RPMI8226 (cell line): Measurements from ENCODE around the gene SGCA.

Source experiments
- DNase-seq: peaks from one replicate; pipeline ENCODE4 v3.0.0-alpha.2; 2015

SGCA gene

DNA sequence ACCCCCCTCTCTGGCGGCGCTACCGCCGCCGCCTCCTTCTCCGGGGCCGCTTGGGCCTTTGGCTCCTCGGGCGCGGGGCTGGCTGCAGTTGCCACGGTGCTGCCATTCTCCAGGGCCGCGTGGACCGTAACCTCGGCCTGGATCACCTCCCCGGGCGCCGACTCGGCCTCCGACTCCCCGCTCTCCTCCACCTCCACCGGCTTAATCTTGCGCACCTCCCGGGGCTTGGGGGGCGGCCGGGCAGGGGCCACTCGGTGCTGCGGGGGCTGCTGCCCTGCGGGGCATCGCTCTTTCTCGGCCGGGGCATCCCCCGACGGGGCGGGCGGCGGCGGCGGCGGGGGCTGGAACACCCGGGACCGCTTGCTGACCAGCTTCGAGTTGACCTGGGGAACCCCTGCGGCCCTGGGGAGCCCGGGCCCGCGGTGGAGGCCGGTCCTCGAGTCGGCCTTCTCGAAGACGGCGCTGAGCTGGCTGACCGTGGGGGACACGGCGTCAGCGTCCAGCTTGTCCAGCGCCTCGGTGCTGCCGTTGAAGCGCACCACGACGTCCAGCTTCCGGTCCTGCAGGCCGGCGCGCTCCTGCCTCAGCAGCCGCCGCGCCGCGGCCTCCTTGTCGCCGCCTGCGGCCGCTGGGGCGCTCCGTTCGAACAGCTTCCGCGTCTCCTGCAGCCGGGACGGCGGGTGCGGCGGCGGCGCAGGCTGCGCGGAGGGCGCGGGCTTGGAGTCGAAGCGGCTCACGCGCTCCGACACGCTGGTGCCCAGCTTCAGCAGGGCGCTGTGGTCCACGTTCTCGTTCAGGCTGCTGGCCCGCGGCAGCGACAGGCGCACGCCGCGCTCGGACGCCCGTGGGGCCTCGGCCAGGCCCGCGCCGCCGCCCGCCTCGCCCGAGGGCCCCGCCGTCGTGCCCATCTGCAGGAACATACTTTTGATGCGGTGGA, 16.1 kb upstream of the SGCA start:
- peak; percentile 76 for DNase-seq

DNA sequence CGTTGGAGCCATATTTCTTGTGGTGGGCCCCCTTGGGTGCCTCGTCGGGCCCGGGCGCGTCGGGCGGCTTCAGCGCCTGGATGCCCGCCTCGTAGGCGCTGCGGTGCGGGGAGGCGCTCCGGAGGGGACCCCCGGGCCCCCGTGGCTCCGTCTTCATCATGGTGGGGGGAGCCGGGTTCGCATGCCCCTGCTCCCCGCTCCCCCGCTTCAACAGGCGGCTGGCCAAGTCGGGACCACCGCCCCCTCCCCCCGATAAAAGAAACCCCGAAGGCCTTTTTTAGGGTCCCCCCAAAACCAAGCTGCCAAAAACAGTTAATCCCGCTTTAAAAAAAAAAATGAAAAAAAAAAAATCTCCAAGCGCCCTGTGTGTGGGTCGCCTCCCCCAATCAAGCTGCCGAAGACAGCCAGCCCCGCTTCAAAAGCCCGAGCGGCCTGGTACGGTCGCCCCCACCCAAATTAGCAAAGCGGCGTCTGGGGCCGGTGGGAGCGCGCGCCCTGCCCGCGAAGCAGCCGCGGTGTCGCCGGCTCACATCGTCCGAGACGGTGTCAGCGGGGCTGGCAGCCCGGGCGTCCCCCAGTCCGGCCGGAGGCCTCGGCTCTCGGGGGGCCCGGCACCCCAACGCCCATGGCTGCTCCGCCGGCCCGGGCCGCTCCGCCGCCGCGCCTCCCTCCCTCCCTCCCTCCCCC, 15.3 kb upstream of the SGCA start, which contains the start of gene PPP1R9B:
Gene PPP1R9B, minus strand, starts transcription at position 324 of the 687 bp plus-strand sequence. Its CDS starts 164 bp downstream, at position 160.
- DNase-seq, result no peak

DNA sequence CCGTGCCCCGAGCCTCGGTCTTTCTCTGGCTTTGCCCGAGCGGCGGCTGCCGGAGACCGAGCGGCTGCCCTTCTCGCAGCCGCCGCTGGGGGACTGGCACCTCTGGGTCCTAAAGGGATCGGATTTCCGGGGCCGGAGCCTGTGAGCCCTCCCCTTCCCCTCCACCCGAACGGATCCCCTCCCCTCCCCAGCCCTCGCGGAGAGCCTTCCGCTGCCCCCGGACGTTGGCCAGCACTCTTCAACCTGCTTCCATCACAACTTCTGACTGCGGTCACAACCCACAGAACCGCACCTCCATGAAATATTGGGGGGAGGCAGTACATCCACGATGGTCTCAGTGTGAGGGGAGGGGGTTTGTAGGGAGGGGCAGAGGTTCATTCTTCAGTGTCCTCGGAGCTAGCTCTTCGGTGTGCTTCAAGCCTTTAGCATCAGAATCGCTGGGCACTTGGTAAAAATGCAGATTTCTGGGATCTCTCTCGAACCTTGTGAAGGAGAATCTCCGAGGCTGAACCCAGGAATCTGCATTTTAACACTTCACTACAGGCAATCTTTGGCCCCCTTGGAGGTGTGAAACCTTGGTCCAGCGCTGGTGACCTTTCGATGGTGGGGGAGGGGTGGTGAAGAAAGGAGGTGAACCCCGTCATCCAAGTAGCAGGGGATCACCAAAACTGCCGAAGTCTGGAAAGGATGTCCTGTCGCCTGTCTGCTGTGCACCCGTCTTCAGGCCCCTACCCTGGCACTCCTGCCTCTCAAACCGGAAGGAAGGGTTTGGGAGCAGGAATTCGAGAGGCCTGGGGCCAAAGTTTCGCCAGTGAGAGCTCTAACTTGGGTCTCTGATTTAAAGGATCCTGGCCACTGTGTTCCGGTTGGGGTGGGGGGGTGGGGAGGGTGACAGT, 14.5 kb upstream of the SGCA start:
- DNase-seq, result peak; percentile 95

DNA sequence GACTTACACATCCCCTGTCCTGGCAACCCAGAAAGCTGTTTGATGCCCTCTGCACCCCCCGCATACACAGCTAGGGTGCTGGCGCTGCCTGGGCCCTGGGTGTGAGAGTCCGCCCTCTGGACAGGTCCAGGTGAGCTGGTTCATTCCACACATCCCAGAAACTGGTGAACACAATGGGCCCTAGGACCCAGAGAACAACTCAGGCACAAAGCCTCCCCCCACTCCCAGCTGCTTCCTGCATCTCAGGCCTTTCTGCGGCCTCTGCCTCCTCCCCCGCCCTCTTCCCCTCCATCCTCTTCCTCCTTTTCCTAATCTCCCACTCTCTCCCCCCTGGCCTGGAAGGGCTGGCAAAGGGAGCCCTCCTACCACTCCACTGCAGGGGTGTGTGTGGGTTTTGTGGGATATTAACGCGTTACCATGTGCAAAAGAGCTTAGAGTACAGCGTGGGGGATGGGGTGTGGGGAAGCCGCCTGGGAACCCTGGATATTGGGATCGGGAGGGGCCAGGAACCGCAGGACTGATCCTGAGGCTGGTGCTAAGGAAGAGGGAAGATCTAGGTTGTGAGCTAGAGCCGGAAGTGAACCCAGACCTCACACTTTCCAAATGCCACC, 13.8 kb upstream of the SGCA start:
- peak; percentile 85 for DNase-seq

DNA sequence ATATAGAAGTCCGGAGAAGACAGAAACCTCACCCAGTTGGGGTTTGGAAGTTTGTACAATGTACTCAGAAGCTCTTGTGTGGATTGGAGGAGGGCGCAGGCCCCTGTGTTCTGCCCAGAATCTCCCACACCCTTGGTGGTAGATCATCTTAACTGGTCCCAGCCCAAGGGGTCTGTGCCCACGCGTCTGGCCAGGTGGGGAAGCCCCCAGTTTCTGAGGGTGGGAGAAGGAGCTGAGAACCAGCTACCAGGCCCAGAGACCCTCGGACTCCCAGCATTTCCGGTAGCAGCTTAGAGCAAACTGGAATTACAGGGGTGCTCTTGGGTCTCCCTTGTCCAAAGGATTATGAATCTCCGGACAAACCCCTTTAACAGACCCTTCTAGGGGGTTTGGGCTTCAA, 13.1 kb upstream of the SGCA start:
- no peak for DNase-seq

DNA sequence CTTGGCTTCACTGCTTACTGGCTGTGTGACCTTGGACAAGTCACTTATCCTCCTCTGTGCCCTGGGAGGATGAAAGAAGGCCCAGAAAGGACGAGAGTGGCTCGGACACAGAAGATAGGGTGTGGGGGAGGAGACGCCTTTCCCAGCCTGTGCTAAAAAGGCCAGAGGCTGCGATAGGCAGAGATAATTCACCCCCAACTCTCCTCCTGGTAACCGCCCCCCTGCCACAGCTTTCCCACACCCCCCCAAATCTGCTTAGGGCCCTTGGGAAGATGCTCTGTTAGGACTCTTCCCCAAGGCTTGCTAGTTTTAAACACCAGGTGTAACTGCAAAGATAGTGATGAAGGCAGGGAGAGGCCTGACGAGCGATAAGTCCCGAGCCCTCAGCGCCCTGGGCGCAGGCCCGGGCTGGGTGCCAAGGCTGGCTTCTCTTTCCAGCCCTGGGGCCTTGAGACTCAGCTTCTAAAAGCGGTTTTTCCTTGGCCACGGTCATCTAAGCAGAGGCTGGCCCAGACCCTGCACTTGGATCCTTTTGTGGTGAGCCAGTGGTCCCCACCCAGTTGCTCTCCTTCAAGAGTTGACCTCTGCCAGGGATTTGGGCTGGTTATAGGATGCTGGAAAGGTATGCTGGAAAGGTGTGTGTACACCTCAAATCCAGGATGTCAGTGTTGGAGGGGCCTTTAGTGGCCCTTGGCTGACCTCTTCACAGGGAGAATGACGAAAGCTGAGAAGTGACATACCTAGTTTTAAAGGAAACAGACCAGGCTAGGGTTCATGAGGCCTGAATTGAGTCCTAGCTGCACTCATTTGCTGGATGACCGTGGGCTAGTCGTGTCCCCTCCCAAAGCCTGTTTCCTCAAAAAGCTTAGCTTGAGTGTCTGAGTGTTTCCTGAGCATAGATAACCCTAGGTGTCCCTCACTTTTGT, 11.9 kb upstream of the SGCA start:
- peak; percentile 80 for DNase-seq

DNA sequence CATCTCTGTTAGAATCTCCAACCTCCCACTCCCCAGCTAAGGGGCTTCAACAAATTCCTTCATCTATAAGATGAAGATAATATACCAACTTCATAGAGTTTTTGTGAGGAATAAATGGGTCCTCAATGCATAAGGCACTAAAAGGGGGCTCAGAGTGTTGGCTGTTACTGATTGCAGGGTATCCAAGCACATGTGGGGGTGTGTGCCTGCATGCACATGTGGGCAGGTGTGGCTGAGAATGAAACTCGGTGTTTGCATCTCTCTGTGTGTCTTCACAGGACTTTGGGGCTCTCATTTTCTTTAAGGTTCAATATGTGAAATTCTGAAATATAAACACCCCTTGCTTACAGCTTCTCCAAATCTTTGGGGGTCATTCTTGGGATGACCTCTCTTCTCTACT, 11.2 kb upstream of the SGCA start:
- peak; percentile 44 for DNase-seq

DNA sequence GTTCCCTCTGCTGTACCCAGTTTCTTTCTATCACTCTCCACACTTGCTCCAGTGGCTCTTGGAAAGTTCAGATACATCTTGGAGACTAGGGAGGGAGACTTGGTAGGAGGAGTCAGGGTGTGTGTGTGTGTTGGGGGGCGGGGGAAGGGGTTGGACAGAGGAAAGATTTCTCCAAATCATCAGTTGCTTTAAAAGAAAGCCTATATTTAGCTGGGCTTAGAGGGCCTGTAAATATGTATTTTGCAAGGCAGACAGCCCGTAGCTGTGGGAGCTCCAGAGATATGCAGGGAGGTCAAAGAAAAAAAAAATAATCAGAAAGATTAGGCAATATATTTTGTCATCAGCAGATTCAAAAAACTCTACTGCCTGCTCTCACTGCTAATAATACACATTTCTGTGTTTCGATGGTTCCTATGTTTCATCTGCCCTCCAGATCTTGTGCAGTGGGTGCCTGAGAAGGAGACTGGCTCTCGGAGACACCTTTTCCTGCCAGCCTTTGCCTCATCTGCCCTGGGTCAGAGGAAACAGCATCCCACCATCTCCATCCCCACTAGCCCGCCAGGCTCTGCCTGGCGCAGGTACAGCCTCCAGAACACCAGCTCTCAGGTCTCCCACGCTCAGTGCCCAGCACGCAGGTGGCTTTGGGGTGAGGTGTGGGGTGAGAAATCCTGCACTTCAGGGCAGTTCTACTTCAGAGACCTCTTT, 10.5 kb upstream of the SGCA start:
- DNase-seq, result peak; percentile 38

DNA sequence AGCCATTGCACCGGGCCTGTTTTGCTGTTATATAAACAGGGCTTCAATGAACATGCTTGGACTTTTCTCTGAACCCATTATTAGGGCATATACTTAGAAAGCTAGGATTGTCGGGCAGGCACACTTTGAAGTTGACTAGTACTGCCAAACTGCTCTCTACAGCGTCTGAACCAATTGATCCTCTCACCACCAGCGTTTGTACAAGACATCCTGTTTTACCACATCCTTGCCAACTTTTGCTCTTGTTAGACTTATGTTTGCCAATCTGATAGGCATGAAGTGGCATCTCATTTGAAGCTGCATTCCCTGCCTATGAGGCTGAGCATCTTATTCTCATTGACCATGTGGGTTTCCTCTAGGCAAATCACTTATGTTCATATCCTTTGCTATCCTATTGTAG, 7.9 kb upstream of the SGCA start:
- DNase-seq, result no peak

DNA sequence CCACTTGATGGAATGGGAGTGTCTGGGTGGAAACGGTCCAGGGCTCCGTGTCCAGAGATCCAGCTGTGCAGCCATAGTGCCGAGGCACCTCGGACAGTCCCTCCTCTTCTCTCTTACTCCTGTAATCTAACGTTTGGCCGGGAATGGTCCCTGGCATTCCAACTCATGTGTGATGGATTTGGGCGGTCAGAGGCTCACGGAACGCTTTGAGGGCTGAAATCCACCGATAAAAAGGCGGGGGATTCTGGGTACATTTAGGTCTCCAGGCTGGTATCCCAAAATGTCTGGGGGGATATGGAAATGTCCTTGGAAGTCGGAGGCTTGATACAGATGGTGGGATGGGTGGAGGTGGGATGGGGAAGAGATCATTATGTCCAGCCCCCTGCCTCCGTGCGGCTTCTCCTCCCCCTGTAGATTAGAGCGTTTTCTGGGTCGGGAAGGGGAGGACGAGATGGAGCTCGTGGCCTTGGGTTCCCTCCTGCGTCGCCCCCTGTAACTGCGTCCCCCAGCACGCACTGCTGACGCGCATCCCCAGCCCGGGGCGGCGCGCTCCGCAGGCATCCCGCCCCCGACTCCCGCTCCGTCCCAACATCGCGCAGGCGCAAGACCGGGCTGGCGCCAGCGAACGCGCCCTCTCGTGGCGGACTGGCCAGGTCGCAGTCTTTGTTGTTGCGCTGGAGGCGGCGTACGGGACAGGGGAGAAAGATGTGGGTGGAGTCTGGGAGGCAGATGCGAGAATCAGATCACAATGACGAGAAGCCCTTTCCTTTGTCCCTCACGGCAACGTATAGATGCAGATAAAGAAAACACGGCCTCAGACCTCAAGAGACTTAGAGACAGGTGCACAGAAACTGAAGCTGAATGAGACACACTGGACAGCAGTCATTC, 4.5 kb upstream of the SGCA start:
- peak; percentile 93 for DNase-seq

DNA sequence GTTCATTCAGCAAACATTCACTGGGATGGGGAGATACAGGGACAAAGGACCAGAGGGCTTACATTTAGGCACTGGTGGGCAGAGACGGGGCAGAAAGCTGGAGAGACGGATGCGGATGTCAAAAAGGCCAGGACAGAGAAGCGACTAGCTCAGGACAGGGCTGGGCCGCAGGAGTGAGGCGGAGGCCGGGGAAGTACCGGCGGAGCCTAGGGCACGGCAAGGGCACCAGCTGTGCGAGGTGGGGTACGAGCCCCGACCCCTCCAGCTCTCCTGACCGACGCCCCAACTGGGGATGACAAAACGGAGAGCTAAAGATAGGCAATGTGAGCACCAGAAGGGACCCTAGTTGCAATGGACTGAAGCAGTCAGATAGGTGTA, 3.9 kb upstream of the SGCA start:
- no peak for DNase-seq

DNA sequence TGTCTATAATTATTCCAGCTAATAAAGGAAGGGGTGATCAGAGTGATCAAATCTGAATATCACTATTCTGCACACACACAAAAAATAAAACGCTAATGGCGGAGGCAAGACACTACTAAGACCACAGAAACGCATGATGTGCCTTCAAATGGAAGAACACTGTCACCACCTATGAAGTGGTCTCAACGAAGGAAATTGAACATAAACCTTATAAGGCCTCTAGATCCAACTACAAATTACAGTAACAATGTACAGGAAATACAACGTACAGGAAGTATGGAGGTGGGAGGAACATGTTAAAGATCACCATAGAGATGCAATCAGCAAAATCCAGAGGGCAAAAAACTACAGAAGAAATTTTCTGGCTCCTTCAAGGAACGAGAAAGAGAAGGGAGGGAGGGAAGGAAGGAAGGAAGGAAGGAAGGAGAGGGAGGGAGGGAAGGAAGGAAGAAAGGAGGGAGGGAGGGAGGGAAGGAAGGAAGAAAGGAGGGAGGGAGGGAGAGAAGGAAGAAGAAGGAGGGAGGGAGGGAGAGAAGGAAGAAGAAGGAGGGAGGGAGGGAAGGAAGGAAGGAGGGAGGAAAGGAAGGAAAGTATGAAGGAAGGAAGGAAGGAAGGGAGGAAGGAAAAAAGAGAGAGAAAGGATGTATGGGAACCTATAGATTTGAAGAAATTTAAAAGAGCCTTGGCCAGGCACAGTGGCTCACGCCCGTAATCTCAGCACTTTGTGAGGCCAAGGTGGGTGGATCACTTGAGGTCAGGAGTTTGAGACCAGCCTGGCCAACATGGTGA, 3.1 kb upstream of the SGCA start:
- no peak for DNase-seq

DNA sequence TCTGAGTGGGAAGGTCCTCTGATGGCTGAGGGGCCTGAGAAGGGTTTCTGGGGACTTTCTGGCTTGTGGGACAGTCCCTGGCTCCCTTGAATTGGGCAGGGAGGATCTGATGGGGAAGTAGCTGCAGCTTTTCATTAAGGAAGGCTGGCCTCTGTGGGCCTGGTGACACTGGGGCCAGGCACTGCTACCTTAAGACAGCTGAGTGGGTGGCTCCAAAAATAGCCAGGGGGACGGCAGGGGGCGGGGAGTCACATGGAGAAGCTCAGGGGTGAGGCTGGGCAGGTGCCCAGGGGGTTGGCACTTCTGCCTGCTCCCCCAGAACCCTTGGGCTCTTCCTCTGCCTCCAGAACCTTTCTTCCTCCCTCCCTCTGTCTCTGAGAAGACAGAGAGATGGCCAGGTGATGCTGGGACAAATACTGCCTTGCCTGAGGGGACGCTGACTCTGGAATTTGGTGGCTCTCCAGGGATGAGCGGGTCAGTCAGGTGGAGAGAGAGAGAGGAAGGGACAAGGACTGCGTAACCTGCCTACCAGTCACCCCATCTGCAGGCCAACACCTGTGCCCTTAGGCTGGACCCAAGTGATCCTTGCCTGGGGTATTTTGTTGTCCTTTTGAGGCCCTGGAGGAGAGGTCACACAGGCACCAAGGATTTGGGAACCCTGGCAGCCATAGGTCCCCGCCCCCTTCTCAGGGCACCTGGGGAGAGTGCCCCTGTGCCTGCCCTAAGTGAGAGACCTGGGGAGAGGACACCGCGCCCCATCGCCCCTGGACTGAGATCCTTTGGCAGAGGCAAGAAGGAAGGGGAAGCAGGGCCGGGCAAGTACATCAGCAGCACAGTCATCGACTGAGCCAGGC, 1.7 kb upstream of the SGCA start:
- peak; percentile 69 for DNase-seq

DNA sequence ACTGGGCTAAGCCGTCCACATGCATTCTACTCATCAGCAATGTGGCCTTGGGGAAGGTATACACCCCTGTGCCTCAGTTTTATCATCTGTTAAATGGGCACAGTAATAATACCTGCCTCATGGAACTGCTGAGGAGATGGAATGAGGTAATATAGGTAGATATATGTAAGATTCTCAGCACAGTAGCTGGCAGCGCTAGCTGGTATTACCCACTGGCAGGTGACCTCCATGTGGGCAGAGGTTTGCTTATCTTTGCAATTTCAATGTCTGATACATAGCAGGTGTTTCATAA, 1.2 kb upstream of the SGCA start:
- peak; percentile 59 for DNase-seq

DNA sequence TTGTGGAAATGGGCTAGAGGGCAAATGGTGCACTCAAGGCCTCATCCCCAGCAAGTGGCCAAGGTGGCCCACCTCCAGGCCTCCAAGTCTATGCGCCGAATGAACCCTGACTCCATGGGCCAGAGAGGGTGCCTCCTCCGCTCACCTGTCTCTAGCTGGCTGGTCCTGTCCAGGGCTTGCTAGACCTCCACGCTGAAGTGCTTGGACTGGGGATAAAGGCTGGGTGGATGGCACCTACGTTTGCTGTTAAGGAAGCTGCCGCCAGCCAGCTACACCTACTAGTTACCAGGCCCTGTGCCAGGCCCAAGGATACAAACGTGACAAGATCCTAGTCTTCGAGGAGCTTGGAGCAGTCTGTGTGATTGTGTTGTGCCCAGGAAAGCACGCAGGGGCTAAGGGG, 739 bp upstream of the SGCA start:
- DNase-seq, result no peak

DNA sequence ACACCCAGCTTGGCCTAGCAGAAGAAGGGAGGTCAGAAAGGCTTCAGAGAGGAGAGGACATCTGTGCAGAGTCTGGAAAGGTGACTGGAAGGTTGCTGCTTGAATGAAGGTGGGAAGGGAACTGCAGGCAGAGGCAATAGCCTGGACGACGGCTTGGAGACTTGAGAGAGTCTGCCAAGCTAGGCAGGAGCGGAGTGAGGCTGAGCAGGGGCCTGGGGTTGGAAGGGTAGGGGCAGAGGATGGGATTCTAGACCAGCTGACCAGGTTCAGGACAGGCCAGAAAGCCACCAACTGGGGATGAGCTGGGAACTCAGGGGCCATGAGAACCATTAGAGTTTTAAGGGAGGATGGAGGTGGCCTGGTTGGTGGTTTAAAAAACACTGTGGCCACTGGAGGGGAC, 339 bp upstream of the SGCA start:
- no peak for DNase-seq

DNA sequence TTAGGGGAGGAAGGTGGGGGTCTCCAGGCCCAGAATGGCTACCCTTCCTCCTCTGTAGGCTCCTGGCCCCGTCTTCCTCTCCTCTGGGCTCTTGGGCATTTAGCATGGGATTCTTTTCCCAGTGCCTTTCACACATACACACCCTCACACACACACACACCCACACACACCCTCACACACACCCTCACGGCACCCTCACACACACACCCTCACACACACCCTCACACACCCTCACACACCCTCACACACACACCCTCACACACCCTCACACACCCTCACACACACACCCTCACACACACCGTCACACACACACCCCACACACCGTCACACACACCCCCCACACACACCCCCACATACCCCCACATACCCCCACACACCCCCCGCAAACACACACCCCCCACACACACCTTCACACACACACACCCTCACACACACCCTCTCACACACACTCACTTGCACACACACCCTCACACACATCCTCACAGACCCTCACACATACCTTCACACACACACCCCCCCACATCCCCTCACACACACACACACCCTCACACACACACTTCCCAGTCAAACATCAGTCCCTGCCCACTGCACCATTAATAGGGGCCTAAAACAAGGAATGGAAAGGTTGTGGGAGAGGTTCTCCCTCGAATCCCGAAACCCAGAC, 845 bp downstream of the SGCA start:
- no peak for DNase-seq

DNA sequence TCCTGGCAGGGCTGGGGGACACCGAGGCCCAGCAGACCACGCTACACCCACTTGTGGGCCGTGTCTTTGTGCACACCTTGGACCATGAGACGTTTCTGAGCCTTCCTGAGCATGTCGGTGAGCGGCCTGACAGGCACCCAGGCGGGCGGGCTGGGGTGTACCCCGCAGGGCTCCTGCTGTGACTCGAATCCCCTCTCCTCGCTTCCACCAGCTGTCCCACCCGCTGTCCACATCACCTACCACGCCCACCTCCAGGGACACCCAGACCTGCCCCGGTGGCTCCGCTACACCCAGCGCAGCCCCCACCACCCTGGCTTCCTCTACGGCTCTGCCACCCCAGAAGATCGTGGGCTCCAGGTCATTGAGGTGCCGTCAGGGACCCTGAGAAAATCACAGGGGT, 1.6 kb downstream of the SGCA start:
- no peak for DNase-seq
